Measurements from ENCODE around the gene CAPZA3.
"Not testable (repeated sequence)": the region's sequence is repeated elsewhere in the genome, so short reads cannot be mapped to it uniquely, and the experiment has no call there.

Gene CAPZA3

GRCh38 chr12:18754124-18754707 is 16.3 kb downstream of the CAPZA3 start:
- Histone ChIP-seq H3K36me3 (ENCODE audit: insufficient read depth, low read depth, low read length) (no peaks in the 10 kb centered on the region), H3K9ac (ENCODE audit: low read depth, low read length) (peak overlapping the region; percentile 72; the same call in 1 of the 2 replicates), H3K9me3 (ENCODE audit: insufficient read depth, low read depth, low read length) (no peaks in the 10 kb centered on the region), H3K27ac (ENCODE audit: low read length) (peak overlapping the region; percentile 71), H3K4me1 (ENCODE audit: insufficient read depth, low read length) (peaks cover 43% of the 10 kb centered on the region), H3K4me3 (ENCODE audit: low read length) (peak overlapping the region; percentile 34; the same call in 1 of the 2 replicates), H3K27me3 (ENCODE audit: insufficient read depth, low read length) (no peaks in the 10 kb centered on the region)

DNA sequence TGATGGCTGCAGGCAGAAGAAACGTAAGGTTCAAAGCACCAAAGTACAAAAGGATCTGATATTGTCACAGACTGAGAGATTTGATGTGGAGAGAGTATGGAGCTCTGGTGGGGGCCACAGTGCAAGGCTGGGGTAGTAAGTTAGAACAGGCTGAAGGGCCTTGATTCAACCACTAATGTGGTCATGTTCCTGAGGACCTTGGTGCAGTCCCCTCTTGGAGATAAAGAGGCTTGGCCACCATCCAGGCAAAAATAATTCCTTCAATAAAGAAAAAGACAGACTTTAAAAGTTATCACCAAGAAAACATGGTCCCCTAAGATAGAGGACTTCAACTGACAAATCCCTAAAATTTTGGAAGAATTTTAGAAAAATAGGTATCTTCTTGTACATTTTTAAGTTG is 17.4 kb downstream of the CAPZA3 start:
- Histone ChIP-seq H3K9ac (ENCODE audit: low read depth, low read length) (no peak overlapping the region), H3K9me3 (ENCODE audit: insufficient read depth, low read depth, low read length) (no peaks in the 10 kb centered on the region), H3K4me1 (ENCODE audit: insufficient read depth, low read length) (peaks cover 32% of the 10 kb centered on the region), H3K4me3 (ENCODE audit: low read length) (no peak overlapping the region), H3K27me3 (ENCODE audit: insufficient read depth, low read length) (no peaks in the 10 kb centered on the region), H3K27ac (ENCODE audit: low read length) (no peak overlapping the region), H3K36me3 (ENCODE audit: insufficient read depth, low read depth, low read length) (no peaks in the 10 kb centered on the region)

GRCh38 chr12:18766479-18766878 is 28.6 kb downstream of the CAPZA3 start:
- not testable (repeated sequence) for H3K9me3 ChIP-seq (ENCODE audit: insufficient read depth, low read depth, low read length); H3K9ac ChIP-seq (ENCODE audit: low read depth, low read length); H3K27ac ChIP-seq (ENCODE audit: low read length); H3K27me3 ChIP-seq (ENCODE audit: insufficient read depth, low read length); H3K4me3 ChIP-seq (ENCODE audit: low read length); H3K4me1 ChIP-seq (ENCODE audit: insufficient read depth, low read length); H3K36me3 ChIP-seq (ENCODE audit: insufficient read depth, low read depth, low read length)

DNA sequence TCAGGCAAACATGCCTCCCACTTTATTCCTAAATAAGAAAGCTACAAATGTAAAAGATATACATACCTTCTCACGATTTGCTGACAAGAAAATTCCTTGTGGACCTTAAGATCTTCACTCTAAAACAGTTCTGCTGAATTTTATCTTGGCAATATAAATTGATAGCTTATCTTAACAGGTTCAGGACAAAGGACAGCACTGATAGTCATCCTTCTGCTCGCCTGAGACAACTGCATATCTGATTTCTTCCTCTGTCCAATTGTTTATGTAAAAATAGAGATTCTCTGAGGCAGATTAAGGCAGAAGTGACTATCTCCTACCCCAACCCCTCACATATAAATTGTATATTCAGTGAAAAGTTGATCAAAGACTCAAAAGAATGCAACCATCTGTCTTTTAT is 44.9 kb downstream of the CAPZA3 start:
- no peak overlapping the region for H3K9ac ChIP-seq (ENCODE audit: low read depth, low read length)
- no peaks in the 10 kb centered on the region for H3K27me3 ChIP-seq (ENCODE audit: insufficient read depth, low read length)
- no peaks in the 10 kb centered on the region for H3K4me1 ChIP-seq (ENCODE audit: insufficient read depth, low read length)
- H3K9me3 ChIP-seq (ENCODE audit: insufficient read depth, low read depth, low read length) = peaks cover 16% of the 10 kb centered on the region
- H3K4me3 ChIP-seq (ENCODE audit: low read length) = no peak overlapping the region
- no peaks in the 10 kb centered on the region for H3K36me3 ChIP-seq (ENCODE audit: insufficient read depth, low read depth, low read length)
- H3K27ac ChIP-seq (ENCODE audit: low read length) = no peak overlapping the region

GRCh38 chr12:18785465-18785864 is 47.5 kb downstream of the CAPZA3 start:
- not testable (repeated sequence) for H3K27me3 ChIP-seq (ENCODE audit: insufficient read depth, low read length); H3K36me3 ChIP-seq (ENCODE audit: insufficient read depth, low read depth, low read length); H3K27ac ChIP-seq (ENCODE audit: low read length); H3K4me3 ChIP-seq (ENCODE audit: low read length); H3K4me1 ChIP-seq (ENCODE audit: insufficient read depth, low read length); H3K9ac ChIP-seq (ENCODE audit: low read depth, low read length)
- peaks cover 16% of the 10 kb centered on the region for H3K9me3 ChIP-seq (ENCODE audit: insufficient read depth, low read depth, low read length)

Data from iPS-20b (cell line).